Chondrocyte (in vitro differentiated cells): ENCODE results near the gene AFDN. TPM values are rescaled to one million over a fixed set of nuclear protein-coding genes. Genes with fewer than 3 reads are reported as not detected.

Source experiments
- DNase-seq: peaks from one replicate; pipeline ENCODE4 v3.0.0; 2021; ENCODE audit warnings: mixed read lengths, low spot score
- H3K27ac Mint-ChIP-seq: one replicate; pipeline ENCODE4 v1.8.0; 2021; ENCODE audit warnings: mild to moderate bottlenecking, moderate library complexity, mixed read lengths; ENCODE audit not compliant: unreplicated experiment
- H3K27me3 Mint-ChIP-seq: 2 replicates; pipeline ENCODE4 v1.8.0; 2021; ENCODE audit warnings: low read depth, mixed read lengths
- H3K36me3 Mint-ChIP-seq: 2 replicates; pipeline ENCODE4 v1.8.0; 2021; ENCODE audit warnings: low read depth, mixed read lengths
- H3K4me1 Mint-ChIP-seq: 2 replicates; pipeline ENCODE4 v1.8.0; 2021; ENCODE audit warnings: low read depth, mild to moderate bottlenecking, mixed read lengths
- H3K4me3 Mint-ChIP-seq: one replicate; pipeline ENCODE4 v1.8.0; 2021; ENCODE audit warnings: mild to moderate bottlenecking, moderate library complexity, mixed read lengths; ENCODE audit not compliant: unreplicated experiment
- H3K9me3 Mint-ChIP-seq: 2 replicates; pipeline ENCODE4 v1.8.0; 2021; ENCODE audit warnings: low read depth, mixed read lengths
- CTCF ChIP-seq: fragments of 200-600 bp; sonication (generic); IDR thresholded peaks from 2 replicates; pipeline ENCODE4 v1.5.0; 2021; ENCODE audit warnings: antibody characterized with exemption, mild to moderate bottlenecking, moderate library complexity
- total RNA-seq: library from RNA; stranded (reverse); gene quantifications from 3 replicates; pipeline ENCODE4 v1.2.1, GENCODE V29; 2021

Gene AFDN
- total RNA-seq, 1 donor from 2014 or later: 45.8 TPM

GRCh38 chr6:167839755-167840154 is 13.0 kb downstream of the AFDN start:
- Mint-ChIP-seq H3K27ac (no peak overlapping the region), H3K27me3 (no peaks in the 10 kb centered on the region), H3K4me1 (peaks cover 8% of the 10 kb centered on the region), H3K36me3 (no peaks in the 10 kb centered on the region), H3K4me3 (no peak overlapping the region), H3K9me3 (no peaks in the 10 kb centered on the region)
- no peak for TF ChIP-seq CTCF
- no peak for DNase-seq

- H3K36me3 Mint-ChIP-seq: no peaks in the 10 kb centered on the region
- H3K27me3 Mint-ChIP-seq: no peaks in the 10 kb centered on the region
- H3K4me1 Mint-ChIP-seq: peaks cover 5% of the 10 kb centered on the region
- H3K27ac Mint-ChIP-seq: no peak overlapping the region
- DNase-seq: no peak
- no peaks in the 10 kb centered on the region for H3K9me3 Mint-ChIP-seq
- TF ChIP-seq CTCF: no peak
- H3K4me3 Mint-ChIP-seq: no peak overlapping the region
These were observed 13.4 kb downstream of the AFDN start for GRCh38 chr6:167840160-167840525.

GRCh38 chr6:167840526-167841179 is 13.9 kb downstream of the AFDN start:
- Mint-ChIP-seq H3K27me3 (no peaks in the 10 kb centered on the region), H3K4me1 (peaks cover 5% of the 10 kb centered on the region), H3K27ac (no peak overlapping the region), H3K36me3 (no peaks in the 10 kb centered on the region), H3K4me3 (no peak overlapping the region), H3K9me3 (no peaks in the 10 kb centered on the region)
- no peak for DNase-seq
- TF ChIP-seq CTCF: no peak

GRCh38 chr6:167841981-167842380 is 15.3 kb downstream of the AFDN start:
- Mint-ChIP-seq H3K9me3 (no peaks in the 10 kb centered on the region), H3K36me3 (no peaks in the 10 kb centered on the region), H3K4me3 (no peak overlapping the region), H3K27ac (no peak overlapping the region), H3K4me1 (peaks cover 2% of the 10 kb centered on the region), H3K27me3 (no peaks in the 10 kb centered on the region)
- TF ChIP-seq CTCF: no peak
- DNase-seq: no peak

GRCh38 chr6:167842457-167842856 is 15.7 kb downstream of the AFDN start:
- no peaks in the 10 kb centered on the region for H3K36me3 Mint-ChIP-seq
- DNase-seq: no peak
- H3K27me3 Mint-ChIP-seq: no peaks in the 10 kb centered on the region
- no peak overlapping the region for H3K27ac Mint-ChIP-seq
- TF ChIP-seq CTCF: no peak
- peaks cover 7% of the 10 kb centered on the region for H3K4me1 Mint-ChIP-seq
- no peak overlapping the region for H3K4me3 Mint-ChIP-seq
- no peaks in the 10 kb centered on the region for H3K9me3 Mint-ChIP-seq
